Measurements from ENCODE around the gene RAVER2.

- TF ChIP-seq RELA (CRISPR knock-in tag; IDR thresholded peaks at IDR 0.05; ENCODE audit: borderline replicate concordance) = no peak
- TF ChIP-seq, protein P1, sequence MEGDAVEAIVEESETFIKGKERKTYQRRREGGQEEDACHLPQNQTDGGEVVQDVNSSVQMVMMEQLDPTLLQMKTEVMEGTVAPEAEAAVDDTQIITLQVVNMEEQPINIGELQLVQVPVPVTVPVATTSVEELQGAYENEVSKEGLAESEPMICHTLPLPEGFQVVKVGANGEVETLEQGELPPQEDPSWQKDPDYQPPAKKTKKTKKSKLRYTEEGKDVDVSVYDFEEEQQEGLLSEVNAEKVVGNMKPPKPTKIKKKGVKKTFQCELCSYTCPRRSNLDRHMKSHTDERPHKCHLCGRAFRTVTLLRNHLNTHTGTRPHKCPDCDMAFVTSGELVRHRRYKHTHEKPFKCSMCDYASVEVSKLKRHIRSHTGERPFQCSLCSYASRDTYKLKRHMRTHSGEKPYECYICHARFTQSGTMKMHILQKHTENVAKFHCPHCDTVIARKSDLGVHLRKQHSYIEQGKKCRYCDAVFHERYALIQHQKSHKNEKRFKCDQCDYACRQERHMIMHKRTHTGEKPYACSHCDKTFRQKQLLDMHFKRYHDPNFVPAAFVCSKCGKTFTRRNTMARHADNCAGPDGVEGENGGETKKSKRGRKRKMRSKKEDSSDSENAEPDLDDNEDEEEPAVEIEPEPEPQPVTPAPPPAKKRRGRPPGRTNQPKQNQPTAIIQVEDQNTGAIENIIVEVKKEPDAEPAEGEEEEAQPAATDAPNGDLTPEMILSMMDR (IDR thresholded peaks at IDR 0.05) = no peak
These were observed 3.3 kb downstream of the RAVER2 start for GRCh38 chr1:64748222-64748621.
